Hepatocyte (in vitro differentiated cells): ENCODE results near the gene LRRC1. TPM values are rescaled to one million over a fixed set of nuclear protein-coding genes. Genes with fewer than 3 reads are reported as not detected.
A peak's percentile ranks its signal among the peaks of the same experiment; 100 is the strongest.
"Not testable (repeated sequence)": the region's sequence is repeated elsewhere in the genome, so short reads cannot be mapped to it uniquely, and the experiment has no call there.

Experiments
- DNase-seq: peaks from one replicate; pipeline ENCODE4 v3.0.0-alpha.2; 2016; ENCODE audit warnings: low spot score
- H2AFZ ChIP-seq: fragments of 200-600 bp; sonication (generic); 2 replicates; pipeline ENCODE4 v1.6.0; 2016; ENCODE audit warnings: antibody characterized with exemption, mild to moderate bottlenecking
- H3K27ac ChIP-seq: fragments of 200-600 bp; sonication (generic); 2 replicates; pipeline ENCODE4 v1.5.1; 2016; ENCODE audit warnings: mild to moderate bottlenecking
- H3K27me3 ChIP-seq: fragments of 200-600 bp; sonication (generic); 2 replicates; pipeline ENCODE4 v1.6.1; 2016
- H3K36me3 ChIP-seq: fragments of 200-600 bp; sonication (generic); replicated peaks from 2 replicates; pipeline ENCODE4 v1.5.1; 2016; ENCODE audit warnings: low read depth; ENCODE audit not compliant: insufficient read depth
- H3K4me1 ChIP-seq: fragments of 200-600 bp; sonication (generic); 2 replicates; pipeline ENCODE4 v1.5.1; 2016; ENCODE audit warnings: mild to moderate bottlenecking, moderate library complexity; ENCODE audit not compliant: insufficient read depth
- H3K4me2 ChIP-seq: fragments of 200-600 bp; sonication (generic); 2 replicates; pipeline ENCODE4 v1.6.0; 2016
- H3K4me3 ChIP-seq: fragments of 200-600 bp; sonication (generic); 2 replicates; pipeline ENCODE4 v1.5.1; 2016; ENCODE audit warnings: mild to moderate bottlenecking
- H3K79me2 ChIP-seq: fragments of 200-600 bp; sonication (generic); 2 replicates; pipeline ENCODE4 v1.6.0; 2017; ENCODE audit warnings: mild to moderate bottlenecking
- H3K9me2 ChIP-seq: fragments of 200-600 bp; sonication (generic); replicated peaks from 2 replicates; pipeline ENCODE4 v1.6.0; 2017; ENCODE audit warnings: mild to moderate bottlenecking; ENCODE audit not compliant: insufficient read depth
- H3K9me3 ChIP-seq: fragments of 200-600 bp; sonication (generic); 2 replicates; pipeline ENCODE4 v1.5.1; 2016; ENCODE audit warnings: low read depth, mild to moderate bottlenecking
- H4K20me1 ChIP-seq: fragments of 200-600 bp; sonication (generic); 2 replicates; pipeline ENCODE4 v1.6.0; 2016; ENCODE audit warnings: mild to moderate bottlenecking; ENCODE audit not compliant: insufficient read depth, poor library complexity, severe bottlenecking
- CTCF ChIP-seq: fragments of 200-600 bp; sonication (generic); IDR thresholded peaks from 2 replicates; pipeline ENCODE4 v1.5.1; 2016; ENCODE audit warnings: antibody characterized with exemption, mild to moderate bottlenecking; ENCODE audit not compliant: poor library complexity
- EZH2 ChIP-seq: fragments of 200-600 bp; sonication (generic); IDR thresholded peaks from 2 replicates; pipeline ENCODE4 v1.6.1; 2016; ENCODE audit warnings: antibody characterized with exemption, mild to moderate bottlenecking, borderline replicate concordance
- EZH2phosphoT487 ChIP-seq: fragments of 200-600 bp; sonication (generic); IDR thresholded peaks from one replicate; pipeline ENCODE4 v1.6.1; 2018; ENCODE audit warnings: antibody characterized with exemption, mild to moderate bottlenecking, low read depth, moderate library complexity; ENCODE audit not compliant: unreplicated experiment, severe bottlenecking
- WGBS: methylation state at CpG from one replicate; pipeline ENCODE4 v1.1.6; 2016; ENCODE audit warnings: low lambda C conversion rate; ENCODE audit errors: missing lambda C conversion rate; 5-methylcytosine and 5-hydroxymethylcytosine counted together
- polyA plus RNA-seq: library from polyadenylated mRNA; unstranded; fragments of >200 nt; fragmentation: Nextera tagmentation; extraction: Ambion mirVana; gene quantifications from 2 replicates; pipeline ENCODE4 v1.2.1, GENCODE V29; 2016
- total RNA-seq: library from RNA; depleted of rRNA; stranded (reverse); fragments of >200 nt; gene quantifications from 2 replicates; pipeline ENCODE4 v1.2.3, GENCODE V29; 2014

LRRC1 gene
- total and polyA plus RNA-seq, 2 experiments from 2014 or later: 54.3 to 61.4 TPM

- H3K79me2 ChIP-seq: peaks cover 8% of the 10 kb centered on the region
Observed at GRCh38 chr6:53770780-53771249, 24.0 kb upstream of the LRRC1 start.

GRCh38 chr6:53771785-53772624, 22.8 kb upstream of the LRRC1 start:
- DNase-seq: no peak
- no peak overlapping the region for H2AFZ ChIP-seq
- 82% methylated on average over 2 of the region's 2 CpGs for WGBS
- peaks cover 8% of the 10 kb centered on the region for H3K4me1 ChIP-seq
- no peaks in the 10 kb centered on the region for H3K9me2 ChIP-seq
- TF ChIP-seq EZH2phosphoT487 (no peak), EZH2 (no peak), CTCF (no peak)
- H3K9me3 ChIP-seq: no peaks in the 10 kb centered on the region
- H3K27ac ChIP-seq: peak overlapping the region; percentile 63
- no peak overlapping the region for H3K4me3 ChIP-seq
- H4K20me1 ChIP-seq: no peaks in the 10 kb centered on the region
- no peaks in the 10 kb centered on the region for H3K27me3 ChIP-seq
- H3K4me2 ChIP-seq: no peak overlapping the region
- peaks cover 8% of the 10 kb centered on the region for H3K79me2 ChIP-seq
- H3K36me3 ChIP-seq: no peaks in the 10 kb centered on the region

More at GRCh38 chr6:53770780-53771249, 24.0 kb upstream of the LRRC1 start:
- Histone ChIP-seq H3K4me1 (peaks cover 8% of the 10 kb centered on the region), H3K4me2 (peak overlapping the region; percentile 60), H3K9me3 (no peaks in the 10 kb centered on the region), H3K9me2 (no peaks in the 10 kb centered on the region), H3K4me3 (no peak overlapping the region), H4K20me1 (no peaks in the 10 kb centered on the region), H2AFZ (no peak overlapping the region), H3K36me3 (no peaks in the 10 kb centered on the region), H3K27ac (peak overlapping the region; percentile 63), H3K27me3 (no peaks in the 10 kb centered on the region)
- TF ChIP-seq CTCF: no peak
- TF ChIP-seq EZH2phosphoT487: no peak
- TF ChIP-seq EZH2: no peak
- WGBS: 74% methylated on average over 2 of the region's 2 CpGs
- peak; percentile 28 for DNase-seq

- peaks cover 8% of the 10 kb centered on the region for H3K4me1 ChIP-seq
- no peak overlapping the region for H3K4me2 ChIP-seq
- TF ChIP-seq EZH2 (no peak), CTCF (no peak), EZH2phosphoT487 (no peak)
- no peaks in the 10 kb centered on the region for H3K9me3 ChIP-seq
- H2AFZ ChIP-seq: no peak overlapping the region
- H3K9me2 ChIP-seq: no peaks in the 10 kb centered on the region
- H3K4me3 ChIP-seq: no peak overlapping the region
- no peak overlapping the region for H3K27ac ChIP-seq
- no peak for DNase-seq
- no peaks in the 10 kb centered on the region for H4K20me1 ChIP-seq
- no peaks in the 10 kb centered on the region for H3K36me3 ChIP-seq
- peaks cover 8% of the 10 kb centered on the region for H3K79me2 ChIP-seq
- H3K27me3 ChIP-seq: no peaks in the 10 kb centered on the region
Observed at GRCh38 chr6:53773044-53773696, 21.6 kb upstream of the LRRC1 start.

GRCh38 chr6:53776152-53776551, 18.7 kb upstream of the LRRC1 start:
- H3K9me2 ChIP-seq, H4K20me1 ChIP-seq, DNase-seq, H3K4me1 ChIP-seq, H3K4me2 ChIP-seq, H3K9me3 ChIP-seq, H3K27me3 ChIP-seq, H3K4me3 ChIP-seq, H3K36me3 ChIP-seq, H3K27ac ChIP-seq, H2AFZ ChIP-seq: not testable (repeated sequence)
- H3K79me2 ChIP-seq: peaks cover 16% of the 10 kb centered on the region
- 81% methylated on average over 2 of the region's 2 CpGs for WGBS

GRCh38 chr6:53784991-53785390, 9.8 kb upstream of the LRRC1 start:
- not testable (repeated sequence) for H3K9me2 ChIP-seq, H3K36me3 ChIP-seq, H3K4me2 ChIP-seq, DNase-seq, H2AFZ ChIP-seq, H3K4me1 ChIP-seq, H3K4me3 ChIP-seq, H4K20me1 ChIP-seq, H3K27me3 ChIP-seq, H3K27ac ChIP-seq
- Histone ChIP-seq H3K79me2 (peaks cover 51% of the 10 kb centered on the region), H3K9me3 (peaks cover 12% of the 10 kb centered on the region)
